ENCODE results near the gene PGGHG.

- TF ChIP-seq POLR2AphosphoS5 (IDR thresholded peaks at IDR 0.05) = no peak
- TF ChIP-seq POLR2A (IDR thresholded peaks at IDR 0.05) = no peak
- no peak for TF ChIP-seq CTCF (IDR thresholded peaks at IDR 0.05)
Measured at GRCh38 chr11:342328-342727, 53.4 kb downstream of the PGGHG start.
